Subcutaneous adipose tissue (tissue), 4 donors: Measurements from ENCODE around the gene CHD6. TPM values are rescaled to one million over a fixed set of nuclear protein-coding genes. Genes with fewer than 3 reads are reported as not detected.

ENCODE experiments used
- total RNA-seq, 4 donors: library from RNA; depleted of rRNA; stranded (reverse); fragments of >200 nt; gene quantifications; one replicate each; pipeline ENCODE4 v1.1.0, GENCODE V29; 2016
- TF ChIP-seq, protein P1 (sequence below): fragments of 450-650 bp; IDR thresholded peaks from one replicate; pipeline ENCODE4 v1.5.1; 2016; ENCODE audit warnings: low read depth, mild to moderate bottlenecking, control low read depth, antibody characterized with exemption, moderate library complexity

The CHD6 gene
- total RNA-seq, 4 donors from 2014 or later = 31.5 to 47.4 (median 37.9) TPM

DNA sequence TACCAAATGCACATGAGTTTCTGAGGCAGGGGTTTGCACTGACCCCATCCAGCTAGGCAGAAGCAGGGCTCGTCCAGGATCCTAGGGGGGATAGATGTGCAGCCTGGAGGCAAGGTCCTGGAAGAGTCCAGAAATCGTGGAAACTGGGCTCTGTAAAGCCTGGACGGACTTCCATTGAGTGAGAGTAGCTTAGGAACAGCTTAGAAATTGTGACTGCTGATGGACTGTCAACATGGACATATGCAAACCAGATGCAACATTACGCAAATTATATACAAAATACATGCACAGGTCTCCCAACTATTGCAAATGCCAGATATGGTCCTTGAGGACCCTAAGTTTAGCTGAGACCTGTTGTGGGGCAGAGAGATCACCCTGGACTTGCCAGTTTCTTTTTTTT is 246.8 kb downstream of the CHD6 start:
- TF ChIP-seq, protein P1, sequence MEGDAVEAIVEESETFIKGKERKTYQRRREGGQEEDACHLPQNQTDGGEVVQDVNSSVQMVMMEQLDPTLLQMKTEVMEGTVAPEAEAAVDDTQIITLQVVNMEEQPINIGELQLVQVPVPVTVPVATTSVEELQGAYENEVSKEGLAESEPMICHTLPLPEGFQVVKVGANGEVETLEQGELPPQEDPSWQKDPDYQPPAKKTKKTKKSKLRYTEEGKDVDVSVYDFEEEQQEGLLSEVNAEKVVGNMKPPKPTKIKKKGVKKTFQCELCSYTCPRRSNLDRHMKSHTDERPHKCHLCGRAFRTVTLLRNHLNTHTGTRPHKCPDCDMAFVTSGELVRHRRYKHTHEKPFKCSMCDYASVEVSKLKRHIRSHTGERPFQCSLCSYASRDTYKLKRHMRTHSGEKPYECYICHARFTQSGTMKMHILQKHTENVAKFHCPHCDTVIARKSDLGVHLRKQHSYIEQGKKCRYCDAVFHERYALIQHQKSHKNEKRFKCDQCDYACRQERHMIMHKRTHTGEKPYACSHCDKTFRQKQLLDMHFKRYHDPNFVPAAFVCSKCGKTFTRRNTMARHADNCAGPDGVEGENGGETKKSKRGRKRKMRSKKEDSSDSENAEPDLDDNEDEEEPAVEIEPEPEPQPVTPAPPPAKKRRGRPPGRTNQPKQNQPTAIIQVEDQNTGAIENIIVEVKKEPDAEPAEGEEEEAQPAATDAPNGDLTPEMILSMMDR = no peak

DNA sequence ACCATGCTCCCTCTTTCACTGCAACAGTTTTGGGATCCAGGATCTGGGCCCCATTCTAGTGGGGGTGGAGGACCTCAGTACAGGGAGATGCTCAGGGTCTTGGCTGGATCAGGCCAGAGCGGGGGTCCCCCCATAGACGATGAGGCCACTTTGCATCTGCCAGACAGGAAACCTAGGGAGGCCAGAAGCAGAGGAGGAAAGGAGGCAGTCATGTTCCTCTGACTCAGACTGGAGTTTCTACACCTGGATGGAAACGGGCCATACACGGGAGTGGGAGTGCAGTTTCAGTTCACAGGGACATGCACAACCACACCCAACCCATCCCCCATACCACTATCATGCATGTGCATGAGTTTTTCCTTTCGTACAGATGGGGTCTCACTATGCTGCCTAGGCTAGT is 248.0 kb downstream of the CHD6 start:
- TF ChIP-seq, protein P1 = no peak

DNA sequence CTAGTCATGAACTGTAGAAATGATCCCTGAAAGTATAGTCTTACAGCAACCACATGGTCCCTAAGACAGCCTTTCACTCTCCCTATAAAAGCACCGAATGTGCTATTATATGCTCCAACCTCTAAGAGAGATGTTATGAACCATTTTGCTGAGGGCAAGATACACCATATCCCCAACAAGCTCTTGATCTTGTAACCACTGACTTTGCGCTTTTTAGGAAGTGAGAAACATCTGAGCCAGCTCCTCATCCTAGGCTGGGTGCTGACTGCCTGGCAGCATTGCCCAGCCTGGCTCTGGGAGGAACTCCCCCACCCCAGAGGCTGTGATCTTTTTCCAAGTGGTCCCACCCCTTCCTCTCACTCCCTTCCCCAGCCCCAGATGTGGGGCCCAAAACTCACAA is 248.5 kb downstream of the CHD6 start:
- TF ChIP-seq, protein P1 = no peak

- TF ChIP-seq, protein P1 = no peak
Measured at GRCh38 chr20:41367956-41368355, 250.2 kb downstream of the CHD6 start.

GRCh38 chr20:41367393-41367695 is 250.8 kb downstream of the CHD6 start:
- TF ChIP-seq, protein P1 = no peak

DNA sequence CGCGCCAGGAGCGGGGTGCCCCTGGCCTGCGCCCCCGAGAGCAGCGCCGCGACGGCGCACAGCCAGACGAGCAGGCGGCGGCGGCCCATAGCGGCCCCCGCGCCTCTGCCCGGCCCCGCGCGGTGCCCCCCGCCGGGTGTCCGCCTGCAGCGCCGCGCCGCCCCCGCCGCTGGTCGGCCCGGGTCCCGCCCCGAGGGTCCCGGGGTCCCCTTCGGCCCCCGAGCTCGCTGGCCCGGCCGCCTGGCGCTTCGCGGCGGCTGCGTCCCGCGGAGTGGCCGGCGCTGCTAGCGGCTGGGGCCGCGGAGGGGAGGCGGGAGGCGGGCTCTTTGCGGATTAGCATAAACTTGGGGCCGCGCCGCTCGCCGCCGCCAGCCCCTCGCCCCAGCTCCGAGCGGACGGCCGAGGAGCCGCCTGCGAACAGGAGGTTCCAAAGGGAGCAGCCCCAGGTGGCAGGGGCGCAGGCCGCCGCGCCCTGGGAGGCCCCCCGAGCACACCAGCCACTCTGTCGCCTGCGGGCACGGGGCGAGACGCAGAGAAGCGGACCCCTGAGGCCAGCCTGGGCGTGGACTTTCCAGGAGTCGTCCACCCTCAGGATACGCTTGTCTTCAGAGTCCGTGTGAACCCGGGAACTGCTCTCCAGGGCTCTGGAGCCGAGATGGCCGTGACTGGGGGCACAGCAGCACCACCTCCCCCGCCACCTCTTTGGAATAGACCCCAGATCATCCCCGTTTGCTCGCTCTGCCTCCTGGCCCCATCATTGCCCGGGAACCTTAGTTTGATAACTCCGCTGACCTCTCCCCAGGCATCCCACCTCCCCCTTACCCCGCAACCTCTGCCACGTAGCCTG is 251.4 kb downstream of the CHD6 start, which contains the start of gene EMILIN3:
TSS of gene EMILIN3 (minus strand) at position 273 of the 847 bp plus-strand sequence. CDS start at position 89, 184 bp downstream.
- TF ChIP-seq, protein P1 = no peak

DNA sequence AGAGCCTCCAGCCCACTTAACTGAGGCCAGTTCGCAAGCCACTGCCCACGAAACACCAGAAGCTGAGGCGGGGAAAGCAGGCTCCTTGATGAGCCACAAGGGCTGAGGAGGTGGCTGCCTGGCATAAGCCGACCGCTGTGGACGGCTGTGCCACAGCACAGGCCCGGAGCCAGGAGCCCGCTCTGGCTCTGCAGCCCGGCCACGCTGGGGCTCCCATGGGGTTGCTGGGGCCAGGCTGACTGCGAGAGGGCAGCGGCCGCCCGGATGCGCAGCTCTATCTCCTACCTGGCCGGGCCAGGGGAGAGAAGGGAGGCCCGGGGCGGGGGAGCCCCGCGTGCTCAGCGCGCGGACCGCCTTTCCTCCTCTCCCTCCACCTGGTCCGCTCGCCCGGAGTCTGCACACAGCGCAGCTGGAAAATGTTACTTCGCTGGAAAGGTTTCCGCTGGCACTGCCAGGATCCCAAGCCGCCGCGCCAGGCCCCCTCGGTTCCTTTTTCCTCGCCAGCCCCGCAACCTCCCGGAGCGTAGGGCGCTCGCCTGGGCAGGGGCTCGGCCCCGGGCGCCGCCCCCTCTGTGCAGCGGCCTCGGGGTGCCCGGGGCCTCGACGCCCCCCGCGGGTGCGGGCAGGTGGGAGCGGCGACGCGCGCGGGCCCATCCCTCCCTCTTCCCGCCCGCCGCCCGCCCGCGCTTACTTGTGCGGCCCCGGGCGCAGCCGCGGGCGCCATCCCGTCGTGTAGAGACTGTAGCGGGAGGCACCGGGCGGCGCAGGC is 252.2 kb downstream of the CHD6 start:
- TF ChIP-seq, protein P1 = no peak
